Mesenchymal stem cell (in vitro differentiated cells and primary cell): ENCODE measurements around the gene ITGB1.

Experiments used
- DNase-seq: peaks from one replicate; pipeline ENCODE4 v3.0.0-alpha.2; 2013
- H2AFZ ChIP-seq: one replicate; pipeline ENCODE4 v1.6.1; 2013; ENCODE audit warnings: low read depth, mild to moderate bottlenecking, control low read depth, inconsistent platforms, low read length, moderate library complexity
- H2AK5ac ChIP-seq: 2 replicates; pipeline ENCODE4 v1.6.1; 2013; ENCODE audit warnings: low read length, moderate library complexity, mild to moderate bottlenecking, inconsistent platforms; ENCODE audit not compliant: severe bottlenecking
- H2BK120ac ChIP-seq: one replicate; pipeline ENCODE4 v1.6.1; 2013; ENCODE audit warnings: low read depth, mild to moderate bottlenecking, inconsistent platforms, low read length, moderate library complexity
- H2BK12ac ChIP-seq, 2 experiments: one replicate each; pipeline ENCODE4 v1.6.1; 2013; ENCODE audit warnings: inconsistent platforms in 2 of 2, low read length in 2 of 2, mild to moderate bottlenecking in 2 of 2, moderate library complexity in 2 of 2, control low read depth in 1 of 2
- H2BK15ac ChIP-seq: one replicate; pipeline ENCODE4 v1.6.1; 2013; ENCODE audit warnings: mild to moderate bottlenecking, low read depth, inconsistent platforms; ENCODE audit not compliant: poor library complexity, severe bottlenecking
- H2BK5ac ChIP-seq: 2 replicates; pipeline ENCODE4 v1.6.1; 2013; ENCODE audit warnings: low read depth, mild to moderate bottlenecking, low read length, control low read depth, inconsistent platforms; ENCODE audit not compliant: poor library complexity, severe bottlenecking
- H3K14ac ChIP-seq, 2 experiments: one replicate each; pipeline ENCODE4 v1.6.1; 2013; ENCODE audit warnings: inconsistent platforms in 2 of 2, low read length in 2 of 2, control low read depth in 1 of 2, mild to moderate bottlenecking in 1 of 2, moderate library complexity in 1 of 2
- H3K18ac ChIP-seq, 2 experiments: one replicate each; pipeline ENCODE4 v1.6.1; 2013; ENCODE audit warnings: inconsistent platforms in 2 of 2, low read length in 2 of 2, control low read depth in 1 of 2, low read depth in 1 of 2, mild to moderate bottlenecking in 1 of 2
- H3K23ac ChIP-seq, 2 experiments: one replicate each; pipeline ENCODE4 v1.6.1; 2013; ENCODE audit warnings: inconsistent platforms in 2 of 2, low read length in 2 of 2, mild to moderate bottlenecking in 2 of 2, moderate library complexity in 2 of 2, control low read depth in 1 of 2
- H3K27ac ChIP-seq: 2 replicates; pipeline ENCODE4 v1.5.1; 2013; ENCODE audit warnings: mild to moderate bottlenecking, moderate library complexity, low read length, control low read depth, inconsistent platforms; ENCODE audit not compliant: poor library complexity, severe bottlenecking
- H3K27me3 ChIP-seq, 2 experiments: 2 replicates each; pipeline versions ENCODE4 v1.6.1 to v1.7.0; 2013; ENCODE audit warnings: low read length in 2 of 2, mild to moderate bottlenecking in 2 of 2, moderate library complexity in 2 of 2, control low read depth in 1 of 2, inconsistent platforms in 1 of 2; ENCODE audit not compliant: control insufficient read depth in 1 of 2, insufficient read depth in 1 of 2
- H3K36me3 ChIP-seq, 2 experiments: 2 replicates each; pipeline versions ENCODE4 v1.6.1 to v1.7.0; 2013; ENCODE audit warnings: low read length in 2 of 2, control low read depth in 1 of 2, inconsistent platforms in 1 of 2, low read depth in 1 of 2, mild to moderate bottlenecking in 1 of 2; ENCODE audit not compliant: insufficient read depth in 2 of 2, control insufficient read depth in 1 of 2
- H3K4ac ChIP-seq, 2 experiments: one replicate each; pipeline ENCODE4 v1.6.1; 2013; ENCODE audit warnings: inconsistent platforms in 2 of 2, low read length in 2 of 2, mild to moderate bottlenecking in 2 of 2, moderate library complexity in 2 of 2, control low read depth in 1 of 2, low read depth in 1 of 2
- H3K4me1 ChIP-seq: 2 replicates; pipeline ENCODE4 v1.6.1; 2013; ENCODE audit warnings: low read depth, low read length, control low read depth; ENCODE audit not compliant: control insufficient read depth, insufficient read depth
- H3K4me2 ChIP-seq: 2 replicates; pipeline ENCODE4 v1.6.1; 2013; ENCODE audit warnings: low read length, mild to moderate bottlenecking, inconsistent platforms; ENCODE audit not compliant: poor library complexity, severe bottlenecking
- H3K4me3 ChIP-seq, 2 experiments: 2 replicates each; pipeline versions ENCODE4 v1.5.1 to v1.7.0; 2013; ENCODE audit warnings: low read length in 2 of 2, mild to moderate bottlenecking in 2 of 2, control low read depth in 1 of 2, low read depth in 1 of 2; ENCODE audit not compliant: insufficient read depth in 1 of 2
- H3K79me1 ChIP-seq: replicated peaks from 2 replicates; pipeline ENCODE4 v1.6.1; 2013; ENCODE audit warnings: mild to moderate bottlenecking, control low read depth, low read length, inconsistent platforms; ENCODE audit not compliant: poor library complexity, severe bottlenecking
- H3K9ac ChIP-seq: 2 replicates; pipeline ENCODE4 v1.7.0; 2013; ENCODE audit warnings: mild to moderate bottlenecking, low read length, moderate library complexity
- H3K9me3 ChIP-seq: 2 replicates; pipeline ENCODE4 v1.7.0; 2013; ENCODE audit warnings: mild to moderate bottlenecking, low read length; ENCODE audit not compliant: control insufficient read depth
- H4K8ac ChIP-seq: one replicate; pipeline ENCODE4 v1.6.1; 2013; ENCODE audit warnings: inconsistent platforms, mild to moderate bottlenecking, low read length, moderate library complexity
- H4K91ac ChIP-seq: one replicate; pipeline ENCODE4 v1.6.1; 2013; ENCODE audit warnings: mild to moderate bottlenecking, low read length, inconsistent platforms
- WGBS: methylation state at CpG from one replicate; pipeline ENCODE4 v1.1.7; 2013; ENCODE audit warnings: mixed read lengths; 5-methylcytosine and 5-hydroxymethylcytosine counted together

ITGB1 gene

GRCh38 chr10:32987172-32987571 lies 29.1 kb upstream of the ITGB1 start:
- no peak overlapping the region for H2BK5ac ChIP-seq
- H2BK12ac ChIP-seq = no peak overlapping the region
- no peak overlapping the region for H3K18ac ChIP-seq
- H3K14ac ChIP-seq = no peak overlapping the region
- H3K27me3 ChIP-seq = no peaks in the 10 kb centered on the region
- H2BK15ac ChIP-seq = no peak overlapping the region
- H3K4me1 ChIP-seq = peaks cover 12% of the 10 kb centered on the region
- no peak overlapping the region for H2AFZ ChIP-seq
- H3K9me3 ChIP-seq = peaks cover 8% of the 10 kb centered on the region
- peaks cover 7% of the 10 kb centered on the region for H3K79me1 ChIP-seq
- no peak overlapping the region for H2AK5ac ChIP-seq
- 100% methylated on average over 1 of the region's 1 CpG for whole genome bisulfite sequencing
- no peak overlapping the region for H4K91ac ChIP-seq
- H2BK120ac ChIP-seq = no peak overlapping the region
- peaks cover 3 to 8% of the 10 kb centered on the region in 2 experiments for H3K36me3 ChIP-seq
- H3K23ac ChIP-seq = no peak overlapping the region
- DNase-seq = no peak
- no peak overlapping the region for H4K8ac ChIP-seq
- H3K9ac ChIP-seq = no peak overlapping the region
- no peak overlapping the region for H3K4me2 ChIP-seq
- H3K27ac ChIP-seq = no peak overlapping the region
- no peak overlapping the region for H3K4ac ChIP-seq
- no peak overlapping the region for H3K4me3 ChIP-seq

- Histone ChIP-seq H3K36me3 (peaks cover 3 to 8% of the 10 kb centered on the region in 2 experiments), H3K14ac (no peak overlapping the region), H3K9ac (peak overlapping the region; percentile 64), H3K79me1 (peaks cover 7% of the 10 kb centered on the region), H4K8ac (no peak overlapping the region), H4K91ac (no peak overlapping the region), H3K4me3 (peak overlapping the region in 1 of 2 experiments; percentile 2), H3K18ac (no peak overlapping the region), H2BK15ac (no peak overlapping the region), H3K23ac (no peak overlapping the region), H3K9me3 (peaks cover 3% of the 10 kb centered on the region), H3K27ac (peak overlapping the region; percentile 94), H2AFZ (no peak overlapping the region), H3K4ac (no peak overlapping the region), H3K27me3 (no peaks in the 10 kb centered on the region), H3K4me1 (peaks cover 19% of the 10 kb centered on the region), H3K4me2 (no peak overlapping the region), H2BK120ac (no peak overlapping the region), H2BK5ac (no peak overlapping the region), H2BK12ac (peak overlapping the region in 1 of 2 experiments; percentile 3), H2AK5ac (no peak overlapping the region)
- DNase-seq = peak; percentile 96
- WGBS = 46% methylated on average over 4 of the region's 4 CpGs
Observed at GRCh38 chr10:32985775-32986350, 27.8 kb upstream of the ITGB1 start.

GRCh38 chr10:32985341-32985764 lies 27.3 kb upstream of the ITGB1 start:
- Histone ChIP-seq H3K4me3 (peak overlapping the region in 1 of 2 experiments; percentile 2), H3K27ac (peak overlapping the region; percentile 94), H3K4me1 (peaks cover 19% of the 10 kb centered on the region), H3K27me3 (no peaks in the 10 kb centered on the region), H2BK5ac (peak overlapping the region; percentile 2), H3K4ac (peak overlapping the region in 1 of 2 experiments; percentile 52), H4K8ac (no peak overlapping the region), H3K18ac (peak overlapping the region in 1 of 2 experiments; percentile 26), H4K91ac (no peak overlapping the region), H2BK12ac (peak overlapping the region; percentile 3 to 11), H3K9ac (peak overlapping the region; percentile 64), H2AK5ac (peak overlapping the region; percentile 57), H3K4me2 (peak overlapping the region; percentile 44), H3K36me3 (peaks cover 3 to 8% of the 10 kb centered on the region in 2 experiments), H2AFZ (no peak overlapping the region), H2BK15ac (no peak overlapping the region), H3K9me3 (no peaks in the 10 kb centered on the region), H3K79me1 (peaks cover 6% of the 10 kb centered on the region), H2BK120ac (no peak overlapping the region), H3K23ac (no peak overlapping the region), H3K14ac (no peak overlapping the region)
- 47% methylated on average over 3 of the region's 4 CpGs for WGBS
- DNase-seq = no peak

GRCh38 chr10:32984003-32984600 lies 26.1 kb upstream of the ITGB1 start:
- H3K36me3 ChIP-seq = peaks cover 3 to 4% of the 10 kb centered on the region in 2 experiments
- no peak overlapping the region for H3K4me2 ChIP-seq
- no peak for DNase-seq
- peak overlapping the region; percentile 14 to 90 for H2BK12ac ChIP-seq
- no peak overlapping the region for H3K14ac ChIP-seq
- peaks cover 3% of the 10 kb centered on the region for H3K79me1 ChIP-seq
- no peak overlapping the region for H2BK15ac ChIP-seq
- peak overlapping the region; percentile 43 for H4K91ac ChIP-seq
- H3K27me3 ChIP-seq = no peaks in the 10 kb centered on the region
- 95% methylated on average over 4 of the region's 4 CpGs for WGBS
- H2AFZ ChIP-seq = no peak overlapping the region
- H3K18ac ChIP-seq = peak overlapping the region; percentile 17 to 74
- H2BK120ac ChIP-seq = no peak overlapping the region
- H3K9me3 ChIP-seq = no peaks in the 10 kb centered on the region
- H3K4me1 ChIP-seq = peaks cover 22% of the 10 kb centered on the region
- H3K27ac ChIP-seq = peak overlapping the region; percentile 91
- H3K23ac ChIP-seq = no peak overlapping the region
- H3K4ac ChIP-seq = peak overlapping the region in 1 of 2 experiments; percentile 78
- peak overlapping the region; percentile 25 for H2AK5ac ChIP-seq
- peak overlapping the region in 1 of 2 experiments; percentile 59 for H3K4me3 ChIP-seq
- H4K8ac ChIP-seq = no peak overlapping the region
- peak overlapping the region; percentile 97 for H3K9ac ChIP-seq
- peak overlapping the region; percentile 5 for H2BK5ac ChIP-seq
